Fibroblast of peridontal ligament (primary cell): Measurements from ENCODE around the gene ERBB2.
"Not testable (repeated sequence)": the region's sequence is repeated elsewhere in the genome, so short reads cannot be mapped to it uniquely, and the experiment has no call there.

ENCODE experiments used
- DNase-seq: peaks from one replicate; pipeline ENCODE4 v3.0.0-alpha.2; 2010; ENCODE audit errors: extremely low read depth

ERBB2 gene

GRCh38 chr17:39744836-39745215, 45.0 kb downstream of the ERBB2 start:
- DNase-seq: no peak

GRCh38 chr17:39745335-39746144, 45.7 kb downstream of the ERBB2 start:
- no peak for DNase-seq

GRCh38 chr17:39746145-39746461, 46.2 kb downstream of the ERBB2 start:
- DNase-seq: no peak

- DNase-seq: no peak
These were observed 47.9 kb downstream of the ERBB2 start for GRCh38 chr17:39747745-39748144.

- DNase-seq: not testable (repeated sequence)
These were observed 48.7 kb downstream of the ERBB2 start for GRCh38 chr17:39748444-39749034.

GRCh38 chr17:39750131-39751015, 50.5 kb downstream of the ERBB2 start:
- no peak for DNase-seq

GRCh38 chr17:39751016-39751543, 51.2 kb downstream of the ERBB2 start:
- DNase-seq: no peak

GRCh38 chr17:39751637-39752036, 51.8 kb downstream of the ERBB2 start:
- DNase-seq: no peak

- no peak for DNase-seq
These were observed 52.5 kb downstream of the ERBB2 start for GRCh38 chr17:39752241-39752881.

GRCh38 chr17:39753514-39754160, 53.8 kb downstream of the ERBB2 start:
- DNase-seq: no peak

- DNase-seq: peak; percentile 85
These were observed 54.5 kb downstream of the ERBB2 start for GRCh38 chr17:39754161-39754957.

- DNase-seq: peak; percentile 9
These were observed 55.2 kb downstream of the ERBB2 start for GRCh38 chr17:39754958-39755553.

- no peak for DNase-seq
These were observed 55.9 kb downstream of the ERBB2 start for GRCh38 chr17:39755554-39756379.

GRCh38 chr17:39756380-39757079, 56.7 kb downstream of the ERBB2 start:
- DNase-seq: no peak

GRCh38 chr17:39757176-39757662, 57.4 kb downstream of the ERBB2 start:
- DNase-seq: no peak

- DNase-seq: no peak
These were observed 58.3 kb downstream of the ERBB2 start for GRCh38 chr17:39757931-39758873.

- no peak for DNase-seq
These were observed 59.3 kb downstream of the ERBB2 start for GRCh38 chr17:39759204-39759603.
